ENCODE measurements around the gene LIMS2.

- no peak for TF ChIP-seq POLR2A (IDR thresholded peaks at IDR 0.05; ENCODE audit: low read length)
- TF ChIP-seq GATA1 (IDR thresholded peaks at IDR 0.05; ENCODE audit: low read depth, low read length), result no peak
Measured at GRCh38 chr2:127671557-127672302, 3.6 kb downstream of the LIMS2 start.

All from erythroblast (primary cell).